Skeletal muscle cell (primary cell): ENCODE measurements around the gene TMEM259.

Source experiments
- DNase-seq: peaks from one replicate; pipeline ENCODE4 v3.0.0-alpha.2; 2010; ENCODE audit warnings: low read depth
- H3K4me3 ChIP-seq: 2 replicates; pipeline ENCODE4 v1.5.1; 2011; ENCODE audit warnings: low read depth, mild to moderate bottlenecking, control low read depth, low read length, moderate library complexity

The TMEM259 gene

DNA sequence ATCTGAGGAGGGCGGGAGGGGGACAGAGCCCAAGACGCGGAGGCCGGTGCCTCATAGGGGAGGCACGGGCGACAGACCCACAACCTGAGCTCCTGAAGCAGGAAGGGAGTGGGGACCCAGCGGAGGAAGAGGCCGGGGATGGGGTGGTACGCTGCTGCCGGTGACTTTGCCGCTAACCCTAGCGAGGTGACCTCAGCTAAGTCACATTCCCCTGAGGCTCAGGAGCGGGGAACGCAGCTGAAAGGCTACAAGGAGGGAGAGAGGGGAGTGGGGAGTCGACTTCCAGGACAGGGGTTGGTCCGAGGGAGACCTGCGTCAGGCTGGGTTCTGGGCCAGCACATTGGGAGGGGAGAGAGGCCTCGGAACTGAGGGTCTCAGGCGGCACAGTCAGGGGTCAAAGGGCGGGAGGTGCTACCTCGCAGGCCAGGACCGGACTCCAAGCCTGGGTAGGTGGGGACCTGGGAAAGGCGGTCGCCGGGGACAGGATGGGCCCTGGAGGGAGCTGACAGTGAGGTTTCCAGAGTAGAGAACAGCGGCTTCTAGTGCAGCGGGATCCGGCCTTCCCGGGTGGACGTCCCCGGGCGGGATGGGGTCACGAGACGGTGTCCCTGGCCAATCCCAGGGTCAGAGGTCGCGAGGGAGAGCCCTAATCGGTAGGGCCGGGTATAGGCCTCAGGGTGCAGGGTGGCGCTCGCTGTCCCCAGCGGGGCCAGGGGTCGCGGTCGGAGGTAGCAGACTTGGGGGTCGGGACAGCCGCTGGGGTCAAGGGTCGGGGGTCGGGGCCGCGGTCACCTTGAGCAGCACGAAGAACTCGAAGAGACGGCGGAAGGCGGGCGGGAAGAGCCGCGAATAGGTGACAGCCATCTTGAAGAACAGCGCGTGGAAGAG is 699 bp downstream of the TMEM259 start:
- no peak for DNase-seq
- peak overlapping the region; percentile 91 for H3K4me3 ChIP-seq

- peak overlapping the region; percentile 91 for H3K4me3 ChIP-seq
- no peak for DNase-seq
Observed at GRCh38 chr19:1019616-1019961, 1.3 kb downstream of the TMEM259 start.

DNA sequence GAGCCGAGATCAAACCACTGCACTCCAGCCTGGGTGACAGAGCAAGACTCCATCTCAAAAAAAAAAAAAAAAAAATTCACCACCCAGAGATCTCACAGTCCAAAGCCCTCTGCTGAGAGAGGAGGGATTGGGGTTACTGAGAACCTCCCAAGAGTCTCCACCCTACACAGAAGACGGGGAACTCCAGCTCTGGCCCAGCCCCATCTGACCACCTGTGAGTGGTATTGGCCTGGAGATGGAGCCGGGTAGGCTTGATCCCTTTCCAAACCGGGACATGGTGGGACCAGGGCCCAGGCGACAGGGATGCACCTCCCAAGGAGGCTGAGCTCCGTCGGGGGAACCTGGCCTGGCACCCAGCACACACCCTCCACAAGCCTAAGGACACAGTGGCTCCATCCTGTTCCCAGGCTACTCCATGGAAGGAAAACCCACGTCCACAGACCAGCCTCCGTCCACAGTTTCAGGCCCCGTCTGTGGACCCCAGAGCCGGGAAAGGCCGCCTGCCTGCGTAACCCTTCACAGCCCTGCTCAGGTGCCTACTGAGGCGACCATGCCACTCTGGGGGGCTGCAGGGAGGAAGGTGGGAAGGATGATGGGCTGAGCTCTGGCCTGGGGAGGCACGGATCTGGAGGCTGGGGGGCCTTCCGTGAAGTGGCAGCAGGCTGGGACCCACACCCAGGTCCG is 1.8 kb downstream of the TMEM259 start:
- H3K4me3 ChIP-seq, result peak overlapping the region; percentile 91
- DNase-seq, result no peak

DNA sequence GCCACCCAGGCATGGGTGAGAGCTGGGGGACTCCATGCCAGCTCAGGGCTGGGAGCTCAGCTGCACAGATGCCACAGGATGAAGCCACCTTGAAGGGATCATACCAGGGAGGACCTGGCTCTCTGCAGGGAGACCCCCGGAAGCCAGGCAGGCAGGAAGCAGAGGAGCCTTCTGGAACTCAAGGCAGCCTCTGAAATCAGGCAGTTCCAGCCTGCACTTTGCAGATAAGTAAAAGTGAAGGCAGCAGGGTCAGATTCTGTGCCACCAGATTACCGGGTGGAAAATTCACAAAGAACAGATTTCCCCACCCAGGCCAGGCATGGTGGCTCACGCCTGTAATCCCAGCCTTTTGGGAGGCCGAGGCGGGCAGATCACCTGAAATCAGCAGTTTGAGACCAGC is 2.5 kb downstream of the TMEM259 start:
- no peak overlapping the region for H3K4me3 ChIP-seq
- DNase-seq, result no peak

DNA sequence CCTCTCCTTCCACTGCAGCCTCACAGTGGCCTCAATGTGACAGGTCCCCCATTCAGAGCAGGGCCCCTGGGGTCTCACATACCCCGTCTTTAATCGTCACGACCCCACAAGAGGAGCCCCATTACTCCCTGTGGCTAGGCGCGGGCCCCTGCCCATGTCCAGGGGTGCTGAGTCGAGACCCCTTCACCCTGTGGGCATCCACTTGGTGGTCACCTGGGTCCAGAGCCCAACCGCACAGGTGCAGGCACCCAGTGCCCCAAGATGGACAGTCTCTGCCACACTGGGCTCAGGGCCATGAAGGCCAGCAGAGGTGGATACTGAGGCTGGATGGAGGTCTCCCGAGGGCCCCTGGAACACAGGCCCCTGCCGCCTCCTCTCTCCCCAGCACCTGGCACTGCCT is 3.0 kb downstream of the TMEM259 start:
- no peak overlapping the region for H3K4me3 ChIP-seq

DNA sequence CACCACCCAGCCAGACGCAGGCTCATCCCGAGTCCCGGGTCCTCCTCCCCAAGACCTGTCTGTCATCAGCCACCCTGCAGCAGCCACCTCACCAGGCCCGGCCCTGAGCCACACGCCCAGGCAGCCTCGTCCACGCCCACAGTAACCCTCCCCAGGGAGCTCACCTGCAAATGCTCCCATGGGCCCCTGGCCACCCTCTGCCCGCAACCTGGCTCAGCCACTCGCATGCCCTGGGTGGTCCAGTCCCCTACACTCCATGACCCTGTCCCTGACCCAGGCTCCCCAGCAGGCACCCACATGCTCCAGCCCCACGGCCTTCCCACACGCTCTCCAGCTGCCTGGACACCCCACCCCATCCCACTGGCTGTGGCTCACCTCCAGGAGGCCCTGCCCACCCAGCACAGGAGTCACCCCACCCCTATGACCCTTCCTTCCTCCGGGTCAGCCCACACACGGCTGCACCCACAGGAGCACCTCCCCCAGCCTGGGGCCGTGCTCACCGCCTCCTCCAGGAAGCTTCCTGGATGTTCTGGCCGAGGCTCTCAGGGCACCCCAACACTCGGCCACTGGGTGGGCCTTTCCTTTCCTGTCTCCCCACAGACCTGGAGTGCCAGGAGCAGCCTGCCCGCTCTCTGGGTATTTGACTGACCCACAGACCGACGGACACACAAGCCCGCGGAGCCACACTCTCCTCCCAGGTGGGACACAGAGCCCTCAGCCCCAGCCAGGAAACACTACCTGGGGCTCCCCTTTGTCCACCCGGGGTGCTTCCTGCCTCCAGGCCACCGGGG is 3.6 kb downstream of the TMEM259 start:
- no peak overlapping the region for H3K4me3 ChIP-seq
- no peak for DNase-seq

More for the DNA sequence above, 3.0 kb downstream of the TMEM259 start:
- DNase-seq, result no peak

GRCh38 chr19:1016647-1017114 is 4.2 kb downstream of the TMEM259 start:
- no peak overlapping the region for H3K4me3 ChIP-seq
- DNase-seq, result no peak

GRCh38 chr19:1015782-1016646 is 4.9 kb downstream of the TMEM259 start:
- DNase-seq, result no peak
- H3K4me3 ChIP-seq, result no peak overlapping the region

DNA sequence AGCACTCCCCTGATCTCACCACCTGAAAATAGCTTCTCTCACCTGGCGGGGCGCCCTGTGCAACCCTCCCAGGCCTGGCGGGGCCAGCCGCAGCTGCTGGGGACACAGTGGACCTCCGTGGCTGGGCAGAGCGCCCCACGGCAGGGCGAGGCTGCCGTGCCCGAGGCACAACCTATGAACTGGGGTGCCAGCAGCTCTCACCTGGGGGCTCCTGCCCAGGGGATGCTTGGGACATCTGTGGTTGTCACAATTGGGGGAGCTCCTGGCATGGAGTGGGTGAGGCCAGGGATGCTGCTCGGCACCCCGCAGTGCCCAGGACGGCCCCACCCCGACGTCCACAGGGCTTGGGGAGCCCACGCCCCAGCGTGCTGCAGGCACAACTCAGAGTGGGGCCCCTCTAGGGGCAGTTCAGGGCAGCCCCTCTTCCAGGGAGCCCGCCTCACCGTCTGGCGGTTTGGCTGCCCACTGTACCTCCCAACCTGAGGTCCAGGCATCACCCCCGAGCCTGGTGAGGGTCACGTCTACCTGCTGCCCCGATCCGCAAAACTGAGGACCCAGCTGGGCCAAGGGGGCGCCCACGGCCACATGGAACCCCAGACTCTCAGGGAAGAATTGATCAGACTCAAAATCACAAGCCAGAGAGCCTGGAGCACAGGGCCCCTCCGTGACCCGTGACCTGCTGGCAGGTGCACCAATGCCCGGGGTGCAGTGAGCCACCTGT is 5.7 kb downstream of the TMEM259 start:
- DNase-seq, result no peak
- H3K4me3 ChIP-seq, result no peak overlapping the region

- no peak overlapping the region for H3K4me3 ChIP-seq
- no peak for DNase-seq
Observed at GRCh38 chr19:1014161-1015060, 6.5 kb downstream of the TMEM259 start.

DNA sequence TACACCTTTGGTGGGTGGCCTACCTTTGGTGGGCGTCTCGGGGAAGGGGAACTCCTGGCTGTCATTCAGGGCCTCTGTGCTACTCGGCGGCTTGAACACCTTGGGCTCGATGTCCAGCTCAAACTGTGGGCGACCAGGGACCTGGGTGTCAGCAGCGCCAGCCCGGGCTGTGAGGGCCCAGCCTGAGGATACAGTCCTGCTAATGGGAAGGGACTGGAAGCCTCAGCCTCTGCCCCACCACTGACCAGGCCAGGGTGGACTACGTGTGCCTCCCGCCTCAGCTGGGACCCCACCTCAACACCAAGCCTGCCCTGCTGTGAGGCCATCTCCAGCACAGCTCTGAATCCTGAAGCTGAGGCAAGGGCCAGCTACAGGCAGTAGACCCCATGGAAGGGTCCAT is 7.7 kb downstream of the TMEM259 start:
- H3K4me3 ChIP-seq, result no peak overlapping the region
- DNase-seq, result no peak

GRCh38 chr19:1012334-1012733 is 8.6 kb downstream of the TMEM259 start:
- H3K4me3 ChIP-seq, result no peak overlapping the region
- no peak for DNase-seq

DNA sequence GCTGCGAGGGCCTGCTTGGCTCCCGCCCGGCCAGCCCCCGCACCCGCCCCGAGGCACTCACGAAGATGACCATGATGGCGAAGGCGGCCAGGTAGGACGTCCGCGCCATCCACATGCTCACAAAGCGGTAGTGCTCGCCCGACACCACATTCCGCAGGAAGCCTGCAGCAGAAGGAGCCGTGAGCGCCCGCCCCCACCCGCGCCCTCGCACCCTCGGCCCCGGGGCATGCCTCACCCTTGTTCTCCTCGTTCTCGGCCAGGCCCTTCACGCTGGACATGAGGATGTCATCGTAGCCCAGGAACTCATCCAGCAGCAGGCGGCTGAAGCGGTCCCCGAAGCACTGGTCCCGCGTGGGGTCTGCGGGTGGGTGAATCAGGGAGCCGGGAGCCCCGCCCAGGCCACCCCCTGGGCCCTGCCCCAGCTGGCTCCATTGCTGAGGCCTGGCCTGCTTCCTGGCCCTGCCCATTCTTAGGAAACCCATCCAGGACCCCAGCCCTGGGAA is 9.0 kb downstream of the TMEM259 start:
- no peak overlapping the region for H3K4me3 ChIP-seq
- DNase-seq, result no peak

DNA sequence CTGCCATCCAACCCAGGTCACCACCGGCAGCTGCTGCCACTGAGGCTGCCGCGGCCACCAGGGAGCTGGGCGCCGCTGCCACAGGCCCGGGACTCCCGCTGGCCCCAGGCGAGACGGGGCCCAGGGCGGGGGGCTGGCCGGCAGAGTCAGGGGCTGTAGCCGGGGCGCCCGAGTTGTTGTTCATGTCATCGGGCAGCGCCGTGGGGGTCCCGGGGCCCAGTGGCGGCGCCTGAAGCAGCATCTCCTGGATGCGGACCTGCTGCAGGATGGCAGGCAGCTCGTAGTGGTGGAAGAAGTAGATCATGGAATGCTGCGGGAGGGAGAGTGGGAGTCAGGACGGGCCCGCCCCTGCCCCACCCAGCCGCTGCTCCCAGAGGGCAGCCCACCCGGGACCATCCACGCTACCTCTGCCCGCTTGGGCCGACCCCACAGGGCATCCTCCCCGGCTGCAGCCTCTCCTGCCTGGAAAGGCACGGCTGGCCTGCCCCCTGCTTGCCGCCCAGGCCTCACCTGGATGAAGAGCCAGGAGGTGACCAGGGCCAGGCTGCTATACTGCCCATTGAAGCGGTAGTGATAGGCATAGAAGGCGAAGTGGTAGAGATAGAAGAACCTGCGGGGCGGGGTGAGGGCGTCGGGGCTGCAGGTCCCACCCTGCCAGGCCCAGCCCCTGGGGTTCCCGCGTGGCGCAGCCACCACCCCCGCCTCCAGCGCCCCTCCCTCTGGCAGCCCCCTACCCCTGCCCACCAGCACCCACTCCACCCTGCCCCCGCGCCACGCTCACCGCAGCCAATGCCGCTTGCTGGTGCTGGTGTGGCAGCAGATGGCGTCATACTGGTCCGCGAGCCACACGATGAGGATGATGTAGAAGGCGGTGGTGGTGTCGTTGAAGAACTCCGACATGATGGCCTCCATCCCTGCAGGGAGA is 10.1 kb downstream of the TMEM259 start:
- no peak overlapping the region for H3K4me3 ChIP-seq
- DNase-seq, result no peak

- no peak for DNase-seq
- no peak overlapping the region for H3K4me3 ChIP-seq
Observed at GRCh38 chr19:1009981-1010538, 10.9 kb downstream of the TMEM259 start.
